Fibroblast of the aortic adventitia (primary cell): ENCODE data around the gene PLOD1. TPM values are rescaled to one million over a fixed set of nuclear protein-coding genes. Genes with fewer than 3 reads are reported as not detected.

Source experiments
- DNase-seq: peaks from one replicate; pipeline ENCODE4 v3.0.0-alpha.2; 2010; ENCODE audit warnings: low read depth
- H3K4me3 ChIP-seq: 2 replicates; pipeline ENCODE4 v1.5.1; 2011; ENCODE audit warnings: low read depth, mild to moderate bottlenecking, control low read depth, low read length, moderate library complexity
- CTCF ChIP-seq: IDR thresholded peaks from 2 replicates; pipeline ENCODE4 v1.5.1; 2011; ENCODE audit warnings: mild to moderate bottlenecking, low read length, control low read depth, inconsistent platforms; ENCODE audit not compliant: insufficient read depth
- total RNA-seq: library from RNA; depleted of rRNA; stranded (reverse); fragments of >200 nt; gene quantifications from 2 replicates; pipeline ENCODE4 v1.2.3, GENCODE V29; 2012; ENCODE audit warnings: low replicate concordance

PLOD1 gene
- total RNA-seq, 1 donor = 116 TPM

- H3K4me3 ChIP-seq = peak within 1 kb of the TSS; percentile 95
- no peak for TF ChIP-seq CTCF
- DNase-seq = peak; percentile 95
Measured at GRCh38 chr1:11979851-11980675, 45.5 kb downstream of the PLOD1 start, which contains the start of gene MFN2. TSS of gene MFN2 (plus strand) at chr1:11980444. CDS start at chr1:11989169, 8,725 bp downstream.

- no peak for TF ChIP-seq CTCF
- no peak for DNase-seq
- peak overlapping the region; percentile 95 for H3K4me3 ChIP-seq
Measured at GRCh38 chr1:11980676-11980972, 46.1 kb downstream of the PLOD1 start.

GRCh38 chr1:11981378-11982009 lies 47.0 kb downstream of the PLOD1 start:
- H3K4me3 ChIP-seq = peak overlapping the region; percentile 95
- no peak for DNase-seq
- no peak for TF ChIP-seq CTCF

- no peak for TF ChIP-seq CTCF
- no peak overlapping the region for H3K4me3 ChIP-seq
- no peak for DNase-seq
Measured at GRCh38 chr1:11982010-11982392, 47.5 kb downstream of the PLOD1 start.

- H3K4me3 ChIP-seq = no peak overlapping the region
- TF ChIP-seq CTCF = no peak
- DNase-seq = no peak
Measured at GRCh38 chr1:11984121-11984520, 49.6 kb downstream of the PLOD1 start.

- no peak for DNase-seq
- no peak overlapping the region for H3K4me3 ChIP-seq
- TF ChIP-seq CTCF = no peak
Measured at GRCh38 chr1:11984576-11984975, 50.1 kb downstream of the PLOD1 start.
